Posterior cingulate gyrus (tissue), 11 donors: ENCODE data around the gene CALN1.
"Not testable (repeated sequence)": the region's sequence is repeated elsewhere in the genome, so short reads cannot be mapped to it uniquely, and the experiment has no call there.

Source experiments
- DNase-seq, 10 donors: peaks; one replicate each; pipeline versions ENCODE4 v3.0.0 to v3.0.0-alpha.2; 2020 to 2021; ENCODE audit warnings: mixed read lengths in 3 of 10
- intact Hi-C: fragments of 100-400 bp; cut with DNase I; formaldehyde crosslinking; loops from one replicate; pipeline ENCODE4 v1.15.1; 2023

Gene CALN1

GRCh38 chr7:72411419-72411818 lies 719 bp downstream of the CALN1 start:
- DNase-seq: no peak
- intact Hi-C loops: no loop called here

GRCh38 chr7:72409638-72410015 lies 2.5 kb downstream of the CALN1 start:
- DNase-seq: peak in 1 of 10 donors; percentile 2
- intact Hi-C loops: no loop called here

- intact Hi-C loops: no loop called here
- DNase-seq: peak in 1 of 10 donors; percentile 7
These were observed 3.0 kb downstream of the CALN1 start for GRCh38 chr7:72408966-72409637.

GRCh38 chr7:72406820-72407403 lies 5.2 kb downstream of the CALN1 start:
- intact Hi-C loops: no loop called here
- no peak for DNase-seq

GRCh38 chr7:72405871-72406270 lies 6.3 kb downstream of the CALN1 start:
- DNase-seq: peak in 5 of 10 donors; percentile 14 to 83 (median 29)
- intact Hi-C loops: no loop called here

- intact Hi-C loops: no loop called here
- peak in 9 of 10 donors; percentile 24 to 94 (median 70) for DNase-seq
These were observed 6.7 kb downstream of the CALN1 start for GRCh38 chr7:72405418-72405817.

- intact Hi-C loops: no loop called here
These were observed 7.4 kb downstream of the CALN1 start for GRCh38 chr7:72404743-72405142.

GRCh38 chr7:72403458-72404076 lies 8.6 kb downstream of the CALN1 start:
- intact Hi-C loops: no loop called here
- DNase-seq: no peak

More at GRCh38 chr7:72404743-72405142, 7.4 kb downstream of the CALN1 start:
- DNase-seq: no peak

- intact Hi-C loops: no loop called here
- no peak for DNase-seq
These were observed 18.1 kb downstream of the CALN1 start for GRCh38 chr7:72394016-72394415.

- DNase-seq: no peak
- intact Hi-C loops: no loop called here
These were observed 20.2 kb downstream of the CALN1 start for GRCh38 chr7:72391821-72392377.

GRCh38 chr7:72386118-72386517 lies 26.0 kb downstream of the CALN1 start:
- no peak for DNase-seq

GRCh38 chr7:72362246-72362645 lies 49.9 kb downstream of the CALN1 start:
- intact Hi-C loops: no loop called here
- no peak for DNase-seq

More at GRCh38 chr7:72386118-72386517, 26.0 kb downstream of the CALN1 start:
- intact Hi-C loops: no loop called here

GRCh38 chr7:72345208-72345727 lies 66.9 kb downstream of the CALN1 start:
- DNase-seq: no peak
- intact Hi-C loops: no loop called here

GRCh38 chr7:72343991-72344390 lies 68.1 kb downstream of the CALN1 start:
- no peak for DNase-seq
- intact Hi-C loops: no loop called here

- DNase-seq: not testable (repeated sequence)
These were observed 68.8 kb downstream of the CALN1 start for GRCh38 chr7:72343354-72343753.

GRCh38 chr7:72337390-72338167 lies 74.6 kb downstream of the CALN1 start:
- DNase-seq: peak in 7 of 10 donors; percentile 11 to 89 (median 37)

More at GRCh38 chr7:72343354-72343753, 68.8 kb downstream of the CALN1 start:
- intact Hi-C loops: not testable (repeated sequence)

GRCh38 chr7:72336632-72337389 lies 75.3 kb downstream of the CALN1 start:
- DNase-seq: peak in 8 of 10 donors; percentile 13 to 90 (median 32)
- intact Hi-C loops: loop anchor here (5.0 to 10.0 kb wide), 2 partner anchors 155 to 182 kb away; no protein-coding TSS in a partner anchor

More at GRCh38 chr7:72337390-72338167, 74.6 kb downstream of the CALN1 start:
- intact Hi-C loops: loop anchor here (5.0 to 10.0 kb wide), 2 partner anchors 155 to 183 kb away; no protein-coding TSS in a partner anchor

GRCh38 chr7:72336382-72336631 lies 75.8 kb downstream of the CALN1 start:
- DNase-seq: peak in 7 of 10 donors; percentile 31 to 92 (median 32)
- intact Hi-C loops: loop anchor here (5.0 to 10.0 kb wide), 2 partner anchors 156 to 182 kb away; no protein-coding TSS in a partner anchor
